ENCODE measurements around the gene TMEM87B. TPM values are rescaled to one million over a fixed set of nuclear protein-coding genes. Genes with fewer than 3 reads are reported as not detected.

TMEM87B gene
- total RNA-seq, 1 experiment from 2014 or later, result 16.3 TPM

DNA sequence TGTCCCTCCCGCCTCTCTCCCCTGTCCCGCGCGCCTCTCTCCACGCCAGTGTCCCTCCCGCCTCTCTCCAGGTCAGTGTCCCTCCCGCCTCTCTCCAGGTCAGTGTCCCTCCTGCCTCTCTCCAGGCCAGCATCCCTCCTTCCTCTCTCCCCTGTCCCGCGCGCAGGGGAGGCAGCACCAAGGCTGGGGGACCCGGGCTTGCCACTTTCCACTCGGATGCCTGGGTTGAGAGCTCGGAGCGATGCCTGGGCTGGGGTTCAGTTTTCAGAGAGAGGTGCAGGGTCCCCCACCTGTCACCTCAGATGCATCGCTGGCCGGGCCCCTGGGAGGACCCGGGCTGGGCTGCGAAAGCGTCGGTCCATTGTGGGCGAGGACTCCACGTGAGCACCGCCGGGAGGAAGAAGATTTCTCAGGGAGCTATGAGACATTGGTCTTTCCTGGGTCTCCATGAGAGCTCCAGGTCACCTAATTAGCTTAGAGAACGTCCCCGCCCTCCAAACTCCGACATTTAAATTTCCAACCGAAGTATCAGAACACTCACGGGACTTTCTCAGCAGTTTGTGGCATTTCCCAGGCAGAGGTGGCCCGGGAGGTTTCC, 85.2 kb downstream of the TMEM87B start:
- intact Hi-C loops (cut with micrococcal nuclease; ENCODE audit: unreplicated experiment), result no loop called here
- peak overlapping the region; percentile 25 for H3K4me3 Mint-ChIP-seq (ENCODE audit: unreplicated experiment)
- no peak for DNase-seq
- TF ChIP-seq, protein P1, sequence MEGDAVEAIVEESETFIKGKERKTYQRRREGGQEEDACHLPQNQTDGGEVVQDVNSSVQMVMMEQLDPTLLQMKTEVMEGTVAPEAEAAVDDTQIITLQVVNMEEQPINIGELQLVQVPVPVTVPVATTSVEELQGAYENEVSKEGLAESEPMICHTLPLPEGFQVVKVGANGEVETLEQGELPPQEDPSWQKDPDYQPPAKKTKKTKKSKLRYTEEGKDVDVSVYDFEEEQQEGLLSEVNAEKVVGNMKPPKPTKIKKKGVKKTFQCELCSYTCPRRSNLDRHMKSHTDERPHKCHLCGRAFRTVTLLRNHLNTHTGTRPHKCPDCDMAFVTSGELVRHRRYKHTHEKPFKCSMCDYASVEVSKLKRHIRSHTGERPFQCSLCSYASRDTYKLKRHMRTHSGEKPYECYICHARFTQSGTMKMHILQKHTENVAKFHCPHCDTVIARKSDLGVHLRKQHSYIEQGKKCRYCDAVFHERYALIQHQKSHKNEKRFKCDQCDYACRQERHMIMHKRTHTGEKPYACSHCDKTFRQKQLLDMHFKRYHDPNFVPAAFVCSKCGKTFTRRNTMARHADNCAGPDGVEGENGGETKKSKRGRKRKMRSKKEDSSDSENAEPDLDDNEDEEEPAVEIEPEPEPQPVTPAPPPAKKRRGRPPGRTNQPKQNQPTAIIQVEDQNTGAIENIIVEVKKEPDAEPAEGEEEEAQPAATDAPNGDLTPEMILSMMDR (IDR thresholded peaks at IDR 0.05; ENCODE audit: insufficient read depth in 1 of 2, low read depth in 1 of 2, low read length in 1 of 2, severe bottlenecking in 1 of 2, unreplicated experiment in 1 of 2), result no peak
- H3K9me3 ChIP-seq, result no peaks in the 10 kb centered on the region
- no peaks in the 10 kb centered on the region for H3K4me1 Mint-ChIP-seq (ENCODE audit: low read depth, unreplicated experiment)
- H3K9me3 Mint-ChIP-seq (ENCODE audit: unreplicated experiment), result no peaks in the 10 kb centered on the region
- BruUV-seq (replicated peaks), result no TSS peak
- no peak overlapping the region for H3K27ac Mint-ChIP-seq (ENCODE audit: unreplicated experiment)
- H3K4me3 ChIP-seq (ENCODE audit: low read depth, low read length), result no peak overlapping the region
- no peaks in the 10 kb centered on the region for H3K36me3 Mint-ChIP-seq (ENCODE audit: insufficient read depth, unreplicated experiment)
- no peaks in the 10 kb centered on the region for H3K27me3 ChIP-seq (replicated peaks; ENCODE audit: control insufficient read depth, insufficient read depth, low read length)
- H3K36me3 ChIP-seq (ENCODE audit: control insufficient read depth, insufficient read depth, low read length), result no peaks in the 10 kb centered on the region
- ChIA-PET POLR2A (interaction anchor here (0.5 kb wide), 1 partner anchor 627 kb away, joined by 3 read pairs; no protein-coding TSS in a partner anchor), CTCF (no interaction called here)
- H3K27me3 Mint-ChIP-seq (ENCODE audit: insufficient read depth, unreplicated experiment), result no peaks in the 10 kb centered on the region
- no peaks in the 10 kb centered on the region for H3K4me1 ChIP-seq

DNA sequence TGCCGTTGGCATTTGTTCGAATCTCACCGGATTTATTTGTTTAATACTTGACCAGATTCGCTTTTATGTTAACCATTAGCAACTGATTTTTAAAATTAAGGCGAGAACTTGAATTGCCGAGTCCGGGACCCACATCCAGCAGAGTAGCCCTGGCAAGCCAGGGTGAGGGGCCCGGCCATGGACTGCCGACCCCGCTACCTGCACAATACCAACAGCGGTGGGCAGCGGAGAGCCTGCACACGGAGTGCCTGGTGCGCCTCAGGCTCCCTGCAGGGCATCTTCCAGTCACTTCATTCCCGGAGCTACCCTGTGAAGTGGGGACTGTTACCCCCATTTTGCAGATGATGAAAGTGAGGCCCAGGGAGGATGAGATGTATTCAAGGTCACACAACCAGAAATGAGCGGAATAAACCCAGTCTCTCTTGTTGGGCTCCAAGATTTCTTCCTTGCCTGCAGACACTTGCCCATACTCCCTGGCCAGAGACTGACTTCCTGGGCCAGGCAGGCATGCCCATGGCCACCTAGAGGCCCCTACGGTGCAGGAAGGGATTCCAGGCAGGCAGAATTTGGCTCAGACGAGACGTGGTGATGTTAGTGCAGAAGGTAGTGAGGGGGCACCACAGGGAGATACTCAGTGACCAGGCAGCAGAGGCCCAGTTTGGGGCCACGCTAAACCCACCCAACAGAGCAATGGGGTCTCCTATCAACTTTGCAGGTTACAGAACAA, 86.0 kb downstream of the TMEM87B start:
- ChIA-PET POLR2A (interaction anchor here (0.5 kb wide), 1 partner anchor 628 kb away, joined by 3 read pairs; no protein-coding TSS in a partner anchor), CTCF (no interaction called here)
- H3K27me3 ChIP-seq (replicated peaks; ENCODE audit: control insufficient read depth, insufficient read depth, low read length), result no peaks in the 10 kb centered on the region
- DNase-seq, result no peak
- H3K36me3 ChIP-seq (ENCODE audit: control insufficient read depth, insufficient read depth, low read length), result no peaks in the 10 kb centered on the region
- no peaks in the 10 kb centered on the region for H3K9me3 ChIP-seq
- intact Hi-C loops (cut with micrococcal nuclease; ENCODE audit: unreplicated experiment), result no loop called here
- H3K27ac Mint-ChIP-seq (ENCODE audit: unreplicated experiment), result no peak overlapping the region
- TF ChIP-seq, protein P1 (IDR thresholded peaks at IDR 0.05; ENCODE audit: insufficient read depth in 1 of 2, low read depth in 1 of 2, low read length in 1 of 2, severe bottlenecking in 1 of 2, unreplicated experiment in 1 of 2), result no peak
- no TSS peak for BruUV-seq (replicated peaks)
- no peaks in the 10 kb centered on the region for H3K36me3 Mint-ChIP-seq (ENCODE audit: insufficient read depth, unreplicated experiment)
- no peaks in the 10 kb centered on the region for H3K9me3 Mint-ChIP-seq (ENCODE audit: unreplicated experiment)
- no peak overlapping the region for H3K4me3 Mint-ChIP-seq (ENCODE audit: unreplicated experiment)
- H3K27me3 Mint-ChIP-seq (ENCODE audit: insufficient read depth, unreplicated experiment), result no peaks in the 10 kb centered on the region
- no peaks in the 10 kb centered on the region for H3K4me1 Mint-ChIP-seq (ENCODE audit: low read depth, unreplicated experiment)
- no peak overlapping the region for H3K4me3 ChIP-seq (ENCODE audit: low read depth, low read length)
- no peaks in the 10 kb centered on the region for H3K4me1 ChIP-seq

DNA sequence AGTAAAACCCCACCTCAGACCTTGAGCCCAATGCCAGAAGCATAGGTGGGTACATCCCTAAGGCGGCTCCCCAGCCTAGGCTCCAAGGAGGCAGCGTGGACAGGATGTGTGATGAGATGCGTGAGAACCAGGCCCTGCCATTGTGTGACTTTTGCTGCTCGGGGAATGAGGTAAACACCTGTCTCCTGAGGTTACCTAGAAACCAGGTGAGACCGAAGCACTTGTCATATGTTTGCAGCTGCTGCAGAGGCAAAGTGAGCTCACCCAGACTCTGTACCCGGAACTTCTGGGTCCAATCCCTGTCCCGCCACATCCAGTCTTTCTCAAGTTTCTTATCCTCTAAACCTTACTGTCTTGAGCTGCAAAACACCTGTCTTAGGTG, 86.5 kb downstream of the TMEM87B start:
- Mint-ChIP-seq H3K9me3 (ENCODE audit: unreplicated experiment) (no peaks in the 10 kb centered on the region), H3K36me3 (ENCODE audit: insufficient read depth, unreplicated experiment) (no peaks in the 10 kb centered on the region), H3K4me3 (ENCODE audit: unreplicated experiment) (no peak overlapping the region), H3K4me1 (ENCODE audit: low read depth, unreplicated experiment) (no peaks in the 10 kb centered on the region), H3K27ac (ENCODE audit: unreplicated experiment) (no peak overlapping the region), H3K27me3 (ENCODE audit: insufficient read depth, unreplicated experiment) (no peaks in the 10 kb centered on the region)
- no peak overlapping the region for H3K4me3 ChIP-seq (ENCODE audit: low read depth, low read length)
- intact Hi-C loops (cut with micrococcal nuclease; ENCODE audit: unreplicated experiment), result no loop called here
- CTCF ChIA-PET, result no interaction called here
- POLR2A ChIA-PET, result no interaction called here
- BruUV-seq (replicated peaks), result no TSS peak
- TF ChIP-seq, protein P1 (IDR thresholded peaks at IDR 0.05; ENCODE audit: insufficient read depth in 1 of 2, low read depth in 1 of 2, low read length in 1 of 2, severe bottlenecking in 1 of 2, unreplicated experiment in 1 of 2), result no peak
- no peaks in the 10 kb centered on the region for H3K27me3 ChIP-seq (replicated peaks; ENCODE audit: control insufficient read depth, insufficient read depth, low read length)
- no peaks in the 10 kb centered on the region for H3K36me3 ChIP-seq (ENCODE audit: control insufficient read depth, insufficient read depth, low read length)
- no peaks in the 10 kb centered on the region for H3K4me1 ChIP-seq
- DNase-seq, result no peak
- no peaks in the 10 kb centered on the region for H3K9me3 ChIP-seq
